IPS-NIHi7 (cell line): ENCODE data around the gene KMT5C.

ENCODE experiments used
- DNase-seq: peaks from one replicate; pipeline ENCODE4 v3.0.0; 2012; ENCODE audit warnings: mixed read lengths; ENCODE audit errors: extremely low spot score

The KMT5C gene

GRCh38 chr19:55339105-55339888 is at the start of gene KMT5C:
Gene KMT5C, plus strand, starts transcription at chr19:55339876. Its CDS starts 2,061 bp downstream, at chr19:55341937.
- peak; percentile 99 for DNase-seq

- no peak for DNase-seq
Observed at GRCh38 chr19:55297267-55297666, 42.4 kb upstream of the KMT5C start.

- no peak for DNase-seq
Observed at GRCh38 chr19:55299991-55300390, 39.7 kb upstream of the KMT5C start.

- DNase-seq: no peak
Observed at GRCh38 chr19:55300886-55301458, 38.7 kb upstream of the KMT5C start.

- DNase-seq: peak; percentile 98
Observed at GRCh38 chr19:55301459-55302317, 38.0 kb upstream of the KMT5C start.

- DNase-seq: no peak
Observed at GRCh38 chr19:55302318-55302703, 37.4 kb upstream of the KMT5C start.

GRCh38 chr19:55303477-55303876 is 36.2 kb upstream of the KMT5C start:
- no peak for DNase-seq

GRCh38 chr19:55304279-55304978 is 35.2 kb upstream of the KMT5C start:
- peak; percentile 76 for DNase-seq

- peak; percentile 73 for DNase-seq
Observed at GRCh38 chr19:55304980-55305379, 34.7 kb upstream of the KMT5C start.

- DNase-seq: peak; percentile 80
Observed at GRCh38 chr19:55305491-55305890, 34.2 kb upstream of the KMT5C start.

GRCh38 chr19:55305983-55306562 is 33.6 kb upstream of the KMT5C start:
- DNase-seq: no peak

GRCh38 chr19:55306712-55307111 is 33.0 kb upstream of the KMT5C start:
- no peak for DNase-seq

GRCh38 chr19:55308281-55308680 is 31.4 kb upstream of the KMT5C start:
- DNase-seq: no peak

GRCh38 chr19:55309448-55309847 is 30.2 kb upstream of the KMT5C start:
- DNase-seq: no peak

GRCh38 chr19:55310498-55310897 is 29.2 kb upstream of the KMT5C start:
- no peak for DNase-seq

- no peak for DNase-seq
Observed at GRCh38 chr19:55311397-55311796, 28.3 kb upstream of the KMT5C start.

GRCh38 chr19:55311797-55312196 is 27.9 kb upstream of the KMT5C start:
- no peak for DNase-seq

GRCh38 chr19:55312621-55313512 is 26.8 kb upstream of the KMT5C start:
- DNase-seq: no peak

- no peak for DNase-seq
Observed at GRCh38 chr19:55314396-55314795, 25.3 kb upstream of the KMT5C start.

- no peak for DNase-seq
Observed at GRCh38 chr19:55315956-55316525, 23.6 kb upstream of the KMT5C start.
